Upper lobe of left lung (tissue), 6 donors: ENCODE data around the gene DTX1. TPM values are rescaled to one million over a fixed set of nuclear protein-coding genes. Genes with fewer than 3 reads are reported as not detected.

ENCODE experiments used
- ATAC-seq, 2 donors: fragments of 200-7000 bp; cut with Tn5 transposase; one replicate each; pipeline ENCODE4 v1.9.1; 2022; ENCODE audit warnings: mild to moderate bottlenecking in 2 of 2, moderate library complexity in 2 of 2; ENCODE audit not compliant: low FRiP score in 2 of 2
- DNase-seq, 2 donors: peaks; one replicate each; pipeline ENCODE4 v3.0.0-alpha.2; 2019 to 2020
- H3K27ac ChIP-seq, 4 donors: fragments of 200-600 bp; sonication (generic); one replicate each; pipeline ENCODE4 v1.5.1; 2016 to 2019
- H3K27me3 ChIP-seq, 4 donors: fragments of 200-600 bp; sonication (generic); one replicate each; pipeline ENCODE4 v1.5.1; 2017 to 2019
- H3K36me3 ChIP-seq, 4 donors: fragments of 200-600 bp; sonication (generic); one replicate each; pipeline ENCODE4 v1.5.1; 2016 to 2019
- H3K4me1 ChIP-seq, 4 donors: fragments of 200-600 bp; sonication (generic); one replicate each; pipeline ENCODE4 v1.5.1; 2018 to 2019
- H3K4me3 ChIP-seq, 4 donors: fragments of 200-600 bp; sonication (generic); one replicate each; pipeline ENCODE4 v1.5.1; 2017 to 2019; ENCODE audit warnings: mild to moderate bottlenecking in 2 of 4, moderate library complexity in 1 of 4
- H3K9me3 ChIP-seq, 4 donors: fragments of 200-600 bp; sonication (generic); one replicate each; pipeline ENCODE4 v1.5.1; 2018 to 2019
- CTCF ChIP-seq, 6 experiments: fragments of 450-650 bp in 4 of 6; fragments of 200-600 bp in 2 of 6; sonication (generic) in 2 of 6; IDR thresholded peaks; one replicate each; pipeline ENCODE4 v1.5.1; 2016 to 2019; ENCODE audit warnings: antibody characterized with exemption in 6 of 6
- EP300 ChIP-seq, 4 donors: sonication (generic); formaldehyde crosslinking; IDR thresholded peaks; one replicate each; pipeline ENCODE4 v1.5.1; 2017; ENCODE audit warnings: antibody characterized with exemption in 4 of 4, control low read depth in 2 of 4
- POLR2A ChIP-seq, 4 donors: fragments of 450-650 bp; IDR thresholded peaks; one replicate each; pipeline ENCODE4 v1.5.1; 2016 to 2017; ENCODE audit warnings: antibody characterized with exemption in 4 of 4, mild to moderate bottlenecking in 2 of 4
- POLR2AphosphoS5 ChIP-seq, 2 donors: sonication (generic); formaldehyde crosslinking; IDR thresholded peaks; one replicate each; pipeline ENCODE4 v1.5.1; 2017; ENCODE audit warnings: antibody characterized with exemption in 2 of 2
- WGBS, 2 donors: methylation state at CpG; one replicate each; pipeline ENCODE4 v1.1.5; 2017 to 2018; 5-methylcytosine and 5-hydroxymethylcytosine counted together
- total RNA-seq, 6 donors: library from RNA; depleted of rRNA in 4 of 6; stranded (reverse); fragments of >200 nt in 4 of 6; gene quantifications; one replicate each; pipeline versions ENCODE4 v1.1.0 to v1.2.1, GENCODE V29; 2016 to 2021
- donor health status: DM: no; HTN: no; CAD: no; lungs with moderate emphysema.
- donor health status: DM: no; HTN: yes; CAD: no; lungs with severe emphysema.

The DTX1 gene
- total RNA-seq, 6 donors from 2014 or later, result under 0.01 to 7.0 (median 3.6) TPM

- 9 to 13% methylated on average over 9 of the region's 9 CpGs for WGBS, 2 donors
- Histone ChIP-seq H3K27ac (no peak overlapping the region), H3K27me3 (no peaks in the 10 kb centered on the region), H3K4me1 (peaks cover 0 to 5% (median 0%) of the 10 kb centered on the region in 4 donors), H3K4me3 (no peak overlapping the region), H3K36me3 (no peaks in the 10 kb centered on the region), H3K9me3 (no peaks in the 10 kb centered on the region)
- TF ChIP-seq POLR2A (IDR thresholded peaks at IDR 0.05) (no peak), POLR2AphosphoS5 (IDR thresholded peaks at IDR 0.05) (no peak), CTCF (IDR thresholded peaks at IDR 0.05) (peak; percentile 65 to 82 (median 72))
- DNase-seq (peak in 1 of 2 donors; percentile 21), ATAC-seq (peak; percentile 60 to 82)
These were observed 25.5 kb upstream of the DTX1 start for GRCh38 chr12:113030875-113031525.

GRCh38 chr12:113039911-113040445, 16.6 kb upstream of the DTX1 start:
- Histone ChIP-seq H3K27me3 (no peaks in the 10 kb centered on the region), H3K36me3 (no peaks in the 10 kb centered on the region), H3K4me3 (no peak overlapping the region), H3K27ac (no peak overlapping the region), H3K4me1 (peaks cover 0 to 8% (median 3%) of the 10 kb centered on the region in 4 donors), H3K9me3 (no peaks in the 10 kb centered on the region)
- DNase-seq (no peak), ATAC-seq (no peak)
- TF ChIP-seq CTCF (IDR thresholded peaks at IDR 0.05), result no peak
- no peak for TF ChIP-seq POLR2AphosphoS5 (IDR thresholded peaks at IDR 0.05)
- no peak for TF ChIP-seq EP300 (IDR thresholded peaks at IDR 0.05)
- no peak for TF ChIP-seq POLR2A (IDR thresholded peaks at IDR 0.05)
- WGBS, 2 donors, result 79 to 83% methylated on average over 4 of the region's 4 CpGs

GRCh38 chr12:113040722-113041171, 15.8 kb upstream of the DTX1 start:
- peak overlapping the region in 1 of 4 donors; percentile 46 for H3K27ac ChIP-seq
- TF ChIP-seq POLR2A (IDR thresholded peaks at IDR 0.05) (no peak), POLR2AphosphoS5 (IDR thresholded peaks at IDR 0.05) (peak; percentile 58 to 61)
- peaks cover 0 to 8% (median 3%) of the 10 kb centered on the region in 4 donors for H3K4me1 ChIP-seq
- H3K4me3 ChIP-seq, result no peak overlapping the region
- peak; percentile 81 to 95 for ATAC-seq
- no peaks in the 10 kb centered on the region for H3K27me3 ChIP-seq
- DNase-seq, result peak in 1 of 2 donors; percentile 75
- H3K9me3 ChIP-seq, result no peaks in the 10 kb centered on the region
- WGBS, 2 donors, result 52 to 54% methylated on average over 7 of the region's 7 CpGs
- H3K36me3 ChIP-seq, result no peaks in the 10 kb centered on the region

- TF ChIP-seq POLR2AphosphoS5 (IDR thresholded peaks at IDR 0.05) (no peak), CTCF (IDR thresholded peaks at IDR 0.05) (no peak), EP300 (IDR thresholded peaks at IDR 0.05) (no peak)
- no peaks in the 10 kb centered on the region for H3K27me3 ChIP-seq
- no peaks in the 10 kb centered on the region for H3K9me3 ChIP-seq
- H3K4me1 ChIP-seq, result peaks cover 0 to 8% (median 3%) of the 10 kb centered on the region in 4 donors
- H3K27ac ChIP-seq, result peak overlapping the region in 2 of 4 donors; percentile 35 to 46
- ATAC-seq, result no peak
- H3K4me3 ChIP-seq, result no peak overlapping the region
- 76 to 87% methylated on average over 7 of the region's 7 CpGs for WGBS, 2 donors
- H3K36me3 ChIP-seq, result no peaks in the 10 kb centered on the region
- no peak for DNase-seq
These were observed 15.0 kb upstream of the DTX1 start for GRCh38 chr12:113041560-113041959.

- ATAC-seq, result no peak
- WGBS, 2 donors, result 70 to 74% methylated on average over 8 of the region's 8 CpGs
- no peaks in the 10 kb centered on the region for H3K27me3 ChIP-seq
These were observed 13.3 kb upstream of the DTX1 start for GRCh38 chr12:113043240-113043639.

More at GRCh38 chr12:113043240-113043639, 13.3 kb upstream of the DTX1 start:
- TF ChIP-seq POLR2AphosphoS5 (IDR thresholded peaks at IDR 0.05) (no peak), CTCF (IDR thresholded peaks at IDR 0.05) (no peak), EP300 (IDR thresholded peaks at IDR 0.05) (no peak), POLR2A (IDR thresholded peaks at IDR 0.05) (no peak)
- H3K4me1 ChIP-seq, result peaks cover 0 to 8% (median 3%) of the 10 kb centered on the region in 4 donors
- no peak overlapping the region for H3K27ac ChIP-seq
- no peaks in the 10 kb centered on the region for H3K9me3 ChIP-seq
- H3K36me3 ChIP-seq, result no peaks in the 10 kb centered on the region
- H3K4me3 ChIP-seq, result no peak overlapping the region
- DNase-seq, result peak in 1 of 2 donors; percentile 33
